Colonic mucosa (tissue), 4 donors: ENCODE results near the gene MAST3. TPM values are rescaled to one million over a fixed set of nuclear protein-coding genes. Genes with fewer than 3 reads are reported as not detected.

ENCODE experiments used
- DNase-seq: peaks from one replicate; pipeline ENCODE4 v3.0.0-alpha.2; 2020
- H3K27ac ChIP-seq: fragments of 200-600 bp; one replicate; pipeline ENCODE4 v1.8.0; 2021
- H3K27me3 ChIP-seq: fragments of 200-600 bp; one replicate; pipeline ENCODE4 v1.8.0; 2021
- H3K36me3 ChIP-seq: fragments of 200-600 bp; one replicate; pipeline ENCODE4 v1.8.0; 2021
- H3K4me1 ChIP-seq: fragments of 200-600 bp; one replicate; pipeline ENCODE4 v1.8.0; 2021; ENCODE audit warnings: mild to moderate bottlenecking
- H3K4me3 ChIP-seq: fragments of 200-600 bp; one replicate; pipeline ENCODE4 v1.8.0; 2021
- H3K9ac ChIP-seq, 2 donors: one replicate each; pipeline ENCODE4 v1.7.0; 2013; ENCODE audit warnings: control low read depth in 2 of 2, low read depth in 2 of 2, low read length in 2 of 2
- H3K9me3 ChIP-seq: fragments of 200-600 bp; one replicate; pipeline ENCODE4 v1.8.0; 2021
- CTCF ChIP-seq: fragments of 200-600 bp; IDR thresholded peaks from one replicate; pipeline ENCODE4 v1.8.0; 2022; ENCODE audit warnings: antibody characterized with exemption, mild to moderate bottlenecking
- intact Hi-C: fragments of 100-400 bp; cut with DNase I; formaldehyde crosslinking; loops from one replicate; pipeline ENCODE4 v1.14.1; 2022
- total RNA-seq, 2 donors: library from RNA; stranded (reverse); fragmentation: NEBNext Ultra II Directional in 1 of 2; extraction: Animal tissue kit (Norgen Biotek cat#: 25700) in 1 of 2; gene quantifications; one replicate each; pipeline ENCODE4 v1.2.1, GENCODE V29; 2021
- donor health status: healthy.
- donor health status: DM: no; HTN: no; CAD: no.
- donor health status: DM: no; HTN: no; CAD: no.

MAST3 gene
- total RNA-seq, 2 donors from 2014 or later = 24.3 to 30.9 TPM

- no peak for TF ChIP-seq CTCF
- no peaks in the 10 kb centered on the region for H3K9me3 ChIP-seq
- H3K4me3 ChIP-seq = no peak overlapping the region
- no peaks in the 10 kb centered on the region for H3K27me3 ChIP-seq
- no peak for DNase-seq
- no peaks in the 10 kb centered on the region for H3K36me3 ChIP-seq
- H3K27ac ChIP-seq = no peak overlapping the region
- H3K9ac ChIP-seq = no peak overlapping the region
- intact Hi-C loops = loop anchor here (5.0 kb wide), 1 partner anchor 57 kb away; no protein-coding TSS in a partner anchor
- no peaks in the 10 kb centered on the region for H3K4me1 ChIP-seq
Observed at GRCh38 chr19:18168673-18169381, 71.2 kb downstream of the MAST3 start.

GRCh38 chr19:18170714-18171255 is 73.2 kb downstream of the MAST3 start:
- intact Hi-C loops = no loop called here
- no peaks in the 10 kb centered on the region for H3K27me3 ChIP-seq
- no peak for DNase-seq
- peak overlapping the region; percentile 36 for H3K27ac ChIP-seq
- H3K9ac ChIP-seq = peak overlapping the region in 1 of 2 donors; percentile 32
- H3K4me1 ChIP-seq = peaks cover 8% of the 10 kb centered on the region
- H3K36me3 ChIP-seq = no peaks in the 10 kb centered on the region
- no peaks in the 10 kb centered on the region for H3K9me3 ChIP-seq
- no peak overlapping the region for H3K4me3 ChIP-seq
- no peak for TF ChIP-seq CTCF

DNA sequence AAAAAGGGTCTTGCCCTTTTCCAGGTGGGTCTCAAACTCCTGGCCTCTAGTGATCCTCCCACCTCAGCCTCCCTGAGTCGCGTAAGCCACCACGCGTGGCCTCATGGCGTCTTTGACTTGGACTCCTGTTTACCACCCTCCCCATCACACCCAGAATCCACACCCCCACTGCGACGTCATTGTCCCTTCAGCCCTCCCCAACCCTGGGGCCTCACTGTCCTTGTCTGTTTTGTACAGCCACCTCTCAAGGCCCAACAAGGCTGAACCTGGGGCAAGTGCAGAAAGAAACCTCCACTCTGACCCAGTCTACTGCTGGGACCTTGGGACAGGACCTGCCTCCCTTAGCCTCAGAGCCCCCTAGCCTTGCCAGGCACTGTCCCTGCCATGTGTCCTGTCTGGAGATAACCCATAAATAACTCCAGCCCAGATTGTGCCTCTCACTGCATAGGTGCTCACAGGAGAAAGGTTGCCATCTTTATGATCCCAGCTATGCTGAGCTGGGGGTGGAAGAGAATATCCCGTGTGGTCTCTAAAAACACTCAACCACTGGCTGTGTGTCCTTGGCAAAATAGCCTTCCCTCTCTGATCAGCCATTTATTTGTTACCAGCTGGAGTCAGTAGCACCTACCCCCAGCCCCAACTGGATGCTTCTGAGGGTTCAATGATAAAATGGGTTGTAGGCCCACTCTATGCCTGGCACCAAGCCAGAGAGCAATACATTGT is 74.2 kb downstream of the MAST3 start:
- Histone ChIP-seq H3K27ac (no peak overlapping the region), H3K27me3 (no peaks in the 10 kb centered on the region), H3K4me1 (peaks cover 8% of the 10 kb centered on the region), H3K9ac (peak overlapping the region in 1 of 2 donors; percentile 21), H3K36me3 (peaks cover under 1% of the 10 kb centered on the region), H3K4me3 (no peak overlapping the region), H3K9me3 (no peaks in the 10 kb centered on the region)
- DNase-seq = no peak
- TF ChIP-seq CTCF = no peak
- intact Hi-C loops = no loop called here

DNA sequence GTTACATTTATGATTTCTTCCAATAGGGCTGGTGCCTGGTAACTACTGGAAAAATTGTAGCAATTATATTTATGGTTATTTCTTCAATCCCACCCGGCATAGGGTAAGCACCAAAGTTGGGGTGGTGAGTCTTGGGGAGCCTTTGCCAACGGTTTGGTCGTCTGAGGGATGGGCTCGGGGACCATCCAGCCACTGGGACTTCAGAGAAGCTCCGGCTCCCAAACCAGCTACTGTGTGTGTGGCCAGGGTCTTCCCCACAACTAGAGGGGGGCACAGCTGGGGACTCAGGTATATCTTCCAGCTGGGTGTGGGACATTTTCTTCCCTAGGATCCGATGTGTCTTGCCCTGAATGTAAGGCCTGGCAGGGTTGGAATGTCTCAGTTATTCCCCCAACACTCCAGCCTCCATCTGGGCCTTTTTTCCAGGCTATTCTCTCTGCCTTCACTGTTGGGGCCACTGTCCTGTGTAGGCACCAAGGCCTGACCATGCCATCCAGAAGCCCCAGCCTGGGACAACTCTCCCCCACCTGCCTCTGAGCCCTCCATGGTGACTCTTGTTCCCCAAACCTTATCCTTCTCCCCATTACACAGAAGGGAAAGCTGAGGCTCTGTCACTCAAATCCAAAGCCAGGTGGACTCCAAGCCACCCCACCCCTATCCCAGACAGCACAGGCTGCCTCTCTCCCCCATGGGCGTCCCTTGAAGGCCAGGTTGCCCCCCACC is 74.9 kb downstream of the MAST3 start:
- TF ChIP-seq CTCF = no peak
- intact Hi-C loops = no loop called here
- no peak for DNase-seq
- Histone ChIP-seq H3K4me3 (no peak overlapping the region), H3K4me1 (peaks cover 8% of the 10 kb centered on the region), H3K36me3 (peaks cover 6% of the 10 kb centered on the region), H3K27me3 (no peaks in the 10 kb centered on the region), H3K9me3 (no peaks in the 10 kb centered on the region), H3K9ac (peak overlapping the region in 1 of 2 donors; percentile 21), H3K27ac (no peak overlapping the region)

DNA sequence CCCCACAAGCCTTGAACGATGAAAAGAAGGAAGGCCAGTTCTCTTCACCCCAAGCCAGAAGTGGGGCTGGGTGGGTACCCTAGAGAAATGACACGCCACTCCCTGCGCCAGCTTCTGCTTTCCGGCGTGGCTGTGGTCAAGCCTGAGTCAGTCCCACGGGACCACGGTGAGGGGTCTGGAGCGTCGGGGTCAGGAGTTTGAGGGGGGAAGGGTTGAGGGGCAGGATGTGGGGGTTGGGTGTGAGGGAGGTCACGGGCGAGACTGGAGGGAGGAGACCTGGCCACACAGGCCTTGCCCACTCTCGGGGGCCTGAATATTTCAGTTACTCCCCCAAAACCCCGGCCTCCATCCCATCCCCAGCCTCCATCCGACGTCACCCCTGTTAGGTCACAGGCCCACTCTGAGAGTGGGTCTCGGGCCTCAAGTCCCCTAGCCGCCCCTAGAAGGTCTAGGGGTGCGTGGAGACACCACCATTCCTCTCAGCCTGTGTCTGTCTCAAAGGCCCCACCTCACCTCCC is 75.5 kb downstream of the MAST3 start:
- no peak for TF ChIP-seq CTCF
- H3K27ac ChIP-seq = peak overlapping the region; percentile 69
- H3K27me3 ChIP-seq = no peaks in the 10 kb centered on the region
- no peaks in the 10 kb centered on the region for H3K9me3 ChIP-seq
- peak overlapping the region; percentile 70 to 84 for H3K9ac ChIP-seq
- H3K4me1 ChIP-seq = peaks cover 8% of the 10 kb centered on the region
- H3K36me3 ChIP-seq = peaks cover 11% of the 10 kb centered on the region
- intact Hi-C loops = no loop called here
- no peak for DNase-seq
- H3K4me3 ChIP-seq = peak overlapping the region; percentile 61
